Keratinocyte (primary cell): ENCODE measurements around the gene PI4KA. TPM values are rescaled to one million over a fixed set of nuclear protein-coding genes. Genes with fewer than 3 reads are reported as not detected.

ENCODE experiments used
- DNase-seq: peaks from one replicate; pipeline ENCODE4 v3.0.0-alpha.2; 2011; ENCODE audit warnings: low read depth, missing footprints, low spot score
- FAIRE-seq: peaks from 2 replicates; lab custom pipeline; 2011; peaks lifted over from hg19 to GRCh38; lab: Jason Lieb, UNC
- H2AFZ ChIP-seq: 2 replicates; pipeline ENCODE4 v1.6.0; 2012; ENCODE audit warnings: low read length, control low read depth, inconsistent platforms; ENCODE audit not compliant: control insufficient read depth
- H3K27ac ChIP-seq: 2 replicates; pipeline ENCODE4 v1.5.1; 2011; ENCODE audit warnings: low read length; ENCODE audit not compliant: control insufficient read depth, insufficient read depth
- H3K27me3 ChIP-seq: 3 replicates; pipeline ENCODE4 v1.6.0; 2011; ENCODE audit warnings: low read length; ENCODE audit not compliant: control insufficient read depth, insufficient read depth; ENCODE audit errors: extremely low read depth
- H3K36me3 ChIP-seq, 2 experiments: 2 replicates in 1 of 2; 3 replicates in 1 of 2; pipeline ENCODE4 v1.5.1; 2011; ENCODE audit warnings: low read length in 2 of 2, mild to moderate bottlenecking in 1 of 2; ENCODE audit not compliant: control insufficient read depth in 2 of 2, insufficient read depth in 2 of 2; ENCODE audit errors: extremely low read depth in 1 of 2
- H3K4me1 ChIP-seq: 3 replicates; pipeline ENCODE4 v1.5.1; 2011; ENCODE audit warnings: low read length; ENCODE audit not compliant: control insufficient read depth, insufficient read depth; ENCODE audit errors: extremely low read depth
- H3K4me2 ChIP-seq: 3 replicates; pipeline ENCODE4 v1.6.0; 2011; ENCODE audit warnings: low read depth, low read length; ENCODE audit not compliant: control insufficient read depth, insufficient read depth; ENCODE audit errors: extremely low read depth
- H3K4me3 ChIP-seq, 3 experiments: fragments of 200-600 bp in 1 of 3; sonication (generic) in 1 of 3; 2 replicates in 2 of 3; 3 replicates in 1 of 3; pipeline ENCODE4 v1.5.1; 2011 to 2016; ENCODE audit warnings: low read length in 3 of 3, mild to moderate bottlenecking in 3 of 3, control low read depth in 2 of 3, inconsistent platforms in 1 of 3, low read depth in 1 of 3, mixed read lengths in 1 of 3, mixed run types in 1 of 3, moderate library complexity in 1 of 3; ENCODE audit not compliant: control insufficient read depth in 2 of 3, insufficient read depth in 2 of 3; ENCODE audit errors: extremely low read depth in 1 of 3
- H3K79me2 ChIP-seq: 2 replicates; pipeline ENCODE4 v1.6.0; 2012; ENCODE audit warnings: low read length; ENCODE audit not compliant: control insufficient read depth, insufficient read depth
- H3K9ac ChIP-seq: 3 replicates; pipeline ENCODE4 v1.6.0; 2011; ENCODE audit warnings: low read length; ENCODE audit not compliant: control insufficient read depth, insufficient read depth; ENCODE audit errors: extremely low read depth
- H3K9me1 ChIP-seq: 3 replicates; pipeline ENCODE4 v1.6.0; 2011; ENCODE audit warnings: low read length; ENCODE audit not compliant: control insufficient read depth, insufficient read depth; ENCODE audit errors: extremely low read depth
- H3K9me3 ChIP-seq: 2 replicates; pipeline ENCODE4 v1.5.1; 2012; ENCODE audit warnings: low read depth, low read length; ENCODE audit not compliant: control insufficient read depth
- H4K20me1 ChIP-seq: 3 replicates; pipeline ENCODE4 v1.6.0; 2011; ENCODE audit warnings: low read length; ENCODE audit not compliant: control insufficient read depth, insufficient read depth; ENCODE audit errors: extremely low read depth
- EZH2 ChIP-seq: IDR thresholded peaks from one replicate; pipeline ENCODE4 v1.6.1; 2012; ENCODE audit warnings: inconsistent platforms, mild to moderate bottlenecking, low read length, moderate library complexity
- dilution Hi-C: fragments of 300-500 bp; cut with MboI; formaldehyde crosslinking; loops from one replicate; pipeline ENCODE4 v1.7.0; 2020; ENCODE audit warnings: low sequenced_read_pairs; ENCODE audit not compliant: extremely low pct_ligation_motif_present
- polyA plus RNA-seq, 5 experiments: library from polyadenylated mRNA; depleted of rRNA in 3 of 5; stranded (reverse) in 3 of 5; stranded (forward) in 1 of 5; unstranded in 1 of 5; fragments of >200 nt; gene quantifications; 1 replicate in 1 of 5; 2 replicates in 3 of 5; 3 replicates in 1 of 5; pipeline versions ENCODE4 v1.2.1 to v1.2.3, GENCODE V29; 2011 to 2012; ENCODE audit warnings: missing spikeins in 2 of 5, low read depth in 1 of 5, low replicate concordance in 1 of 5
- TF ChIP-seq, protein P1 (sequence below), 3 experiments: IDR thresholded peaks in 1 of 3; conservative IDR thresholded peaks in 1 of 3; optimal IDR thresholded peaks in 1 of 3; 2 replicates in 2 of 3; 3 replicates in 1 of 3; pipeline versions ENCODE3 to v1.5.1; 2011; ENCODE audit warnings: low read length in 3 of 3, mild to moderate bottlenecking in 3 of 3, moderate library complexity in 2 of 3, control low read depth in 1 of 3, inconsistent platforms in 1 of 3; ENCODE audit not compliant: insufficient read depth in 2 of 3; ENCODE audit errors: extremely low read depth in 1 of 3

Gene PI4KA
- polyA plus RNA-seq, 1 donor (not counting 4 experiments of a cell fraction or from before 2014, with no cell fraction given): 13.6 TPM

DNA sequence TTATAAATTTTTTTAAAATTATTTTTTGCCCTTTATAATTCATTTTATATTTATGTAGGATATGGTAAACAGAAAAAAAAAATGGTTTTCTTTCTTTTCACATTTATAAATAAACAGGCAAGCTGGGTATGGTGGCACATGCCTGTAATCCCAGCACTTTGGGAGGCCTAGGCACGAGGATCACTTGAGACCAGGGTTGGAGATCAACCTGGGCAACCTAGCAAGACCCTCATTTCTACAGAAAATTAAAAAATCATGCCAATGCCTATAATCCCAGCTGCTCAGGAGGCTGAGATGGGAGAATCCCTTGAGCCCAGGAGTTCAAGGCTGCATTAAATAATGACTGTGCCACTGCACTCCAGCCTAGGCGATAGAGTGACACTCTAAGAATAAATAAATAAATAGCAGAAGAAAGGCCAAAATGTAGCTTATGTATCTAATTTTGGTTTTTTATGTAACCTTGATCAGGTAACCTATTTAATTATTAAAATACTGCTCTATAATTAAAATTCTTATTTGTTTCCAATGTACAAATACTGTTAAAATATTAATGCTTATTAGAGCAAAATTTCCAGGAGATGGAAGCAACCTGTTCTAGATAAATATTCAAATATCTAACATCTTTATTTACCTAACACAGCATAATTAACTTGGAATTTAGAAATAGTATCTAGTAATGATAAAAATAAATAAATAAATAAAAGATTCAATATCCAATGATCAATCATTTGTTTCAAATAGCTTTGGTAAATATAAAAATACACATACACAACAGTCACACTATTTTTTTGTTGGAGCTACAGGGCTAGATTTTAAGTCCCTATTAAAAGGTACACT lies 21.4 kb downstream of the PI4KA start:
- no peaks in the 10 kb centered on the region for H3K9me1 ChIP-seq
- DNase-seq (no peak), FAIRE-seq (no peak)
- H3K4me2 ChIP-seq: no peak overlapping the region
- peaks cover 4% of the 10 kb centered on the region for H3K79me2 ChIP-seq
- peaks cover 2 to 5% of the 10 kb centered on the region in 2 experiments for H3K36me3 ChIP-seq
- H3K9ac ChIP-seq: no peak overlapping the region
- H3K27ac ChIP-seq: no peak overlapping the region
- no peaks in the 10 kb centered on the region for H3K9me3 ChIP-seq
- dilution Hi-C loops: no loop called here
- no peaks in the 10 kb centered on the region for H4K20me1 ChIP-seq
- no peaks in the 10 kb centered on the region for H3K27me3 ChIP-seq
- H3K4me1 ChIP-seq: no peaks in the 10 kb centered on the region
- no peak for TF ChIP-seq EZH2
- TF ChIP-seq, protein P1, sequence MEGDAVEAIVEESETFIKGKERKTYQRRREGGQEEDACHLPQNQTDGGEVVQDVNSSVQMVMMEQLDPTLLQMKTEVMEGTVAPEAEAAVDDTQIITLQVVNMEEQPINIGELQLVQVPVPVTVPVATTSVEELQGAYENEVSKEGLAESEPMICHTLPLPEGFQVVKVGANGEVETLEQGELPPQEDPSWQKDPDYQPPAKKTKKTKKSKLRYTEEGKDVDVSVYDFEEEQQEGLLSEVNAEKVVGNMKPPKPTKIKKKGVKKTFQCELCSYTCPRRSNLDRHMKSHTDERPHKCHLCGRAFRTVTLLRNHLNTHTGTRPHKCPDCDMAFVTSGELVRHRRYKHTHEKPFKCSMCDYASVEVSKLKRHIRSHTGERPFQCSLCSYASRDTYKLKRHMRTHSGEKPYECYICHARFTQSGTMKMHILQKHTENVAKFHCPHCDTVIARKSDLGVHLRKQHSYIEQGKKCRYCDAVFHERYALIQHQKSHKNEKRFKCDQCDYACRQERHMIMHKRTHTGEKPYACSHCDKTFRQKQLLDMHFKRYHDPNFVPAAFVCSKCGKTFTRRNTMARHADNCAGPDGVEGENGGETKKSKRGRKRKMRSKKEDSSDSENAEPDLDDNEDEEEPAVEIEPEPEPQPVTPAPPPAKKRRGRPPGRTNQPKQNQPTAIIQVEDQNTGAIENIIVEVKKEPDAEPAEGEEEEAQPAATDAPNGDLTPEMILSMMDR (optimal IDR thresholded peaks at IDR 0.05 in 1 of 3, IDR thresholded peaks at IDR 0.05 in 1 of 3, conservative IDR thresholded peaks at IDR 0.05 in 1 of 3; ENCODE audit: extremely low read depth in 1 of 3, insufficient read depth in 2 of 3, low read length in 3 of 3): no peak
- H3K4me3 ChIP-seq: no peak overlapping the region
- H2AFZ ChIP-seq: no peak overlapping the region

DNA sequence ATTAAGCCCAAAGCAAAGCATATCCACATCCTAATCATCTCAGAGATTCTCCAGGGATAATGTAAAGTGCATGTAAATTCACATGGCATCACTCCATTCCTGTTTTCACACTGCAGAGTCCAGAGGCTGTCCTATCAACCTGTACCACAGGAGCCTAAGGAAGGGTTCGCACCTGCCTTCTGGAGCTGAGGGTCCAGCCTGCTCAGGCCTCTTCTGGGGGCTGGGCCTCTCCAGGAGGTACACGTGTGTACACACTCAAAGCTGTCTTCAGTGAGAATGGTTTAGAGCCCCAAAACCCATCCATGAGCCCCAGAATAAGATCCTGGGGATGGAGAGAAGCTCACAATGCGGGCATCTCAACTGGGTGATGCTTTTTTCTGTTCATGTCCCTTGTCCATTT lies 23.9 kb downstream of the PI4KA start:
- Histone ChIP-seq H2AFZ (no peak overlapping the region), H3K79me2 (peaks cover 2% of the 10 kb centered on the region), H3K9ac (no peak overlapping the region), H4K20me1 (no peaks in the 10 kb centered on the region), H3K4me3 (no peak overlapping the region), H3K27ac (no peak overlapping the region), H3K27me3 (no peaks in the 10 kb centered on the region), H3K36me3 (peaks cover 2 to 5% of the 10 kb centered on the region in 2 experiments), H3K4me1 (no peaks in the 10 kb centered on the region), H3K9me3 (no peaks in the 10 kb centered on the region), H3K9me1 (no peaks in the 10 kb centered on the region), H3K4me2 (no peak overlapping the region)
- DNase-seq: no peak
- no peak for FAIRE-seq
- dilution Hi-C loops: no loop called here
- no peak for TF ChIP-seq EZH2
- TF ChIP-seq, protein P1 (optimal IDR thresholded peaks at IDR 0.05 in 1 of 3, IDR thresholded peaks at IDR 0.05 in 1 of 3, conservative IDR thresholded peaks at IDR 0.05 in 1 of 3; ENCODE audit: extremely low read depth in 1 of 3, insufficient read depth in 2 of 3, low read length in 3 of 3): no peak
